GM23338 (cell line): ENCODE data around the gene POLQ.

ENCODE experiments used
- CTCF ChIP-seq, 2 experiments: fragments of 200-600 bp in 1 of 2; sonication (generic) in 1 of 2; conservative IDR thresholded peaks; 2 replicates each; pipeline versions ENCODE4 v1.5.1 to v1.6.1; 2016 to 2017; ENCODE audit warnings: antibody characterized with exemption in 2 of 2, low read depth in 2 of 2, mild to moderate bottlenecking in 2 of 2, moderate library complexity in 1 of 2
- EZH2 ChIP-seq: fragments of 200-600 bp; sonication (generic); IDR thresholded peaks from one replicate; pipeline ENCODE4 v1.8.0; 2017; ENCODE audit warnings: antibody characterized with exemption, mild to moderate bottlenecking, low read depth; ENCODE audit not compliant: unreplicated experiment
- REST ChIP-seq: IDR thresholded peaks from one replicate; pipeline ENCODE4 v1.6.1; 2018; ENCODE audit warnings: antibody characterized with exemption; ENCODE audit not compliant: unreplicated experiment
- ZNF462 ChIP-seq: fragments of 250-450 bp; sonication (Bioruptor Pico); IDR thresholded peaks from 2 replicates; pipeline ENCODE4 v1.5.0; 2020; ENCODE audit warnings: mild to moderate bottlenecking, moderate library complexity

- TF ChIP-seq REST: no peak
- no peak for TF ChIP-seq CTCF (conservative IDR thresholded peaks at IDR 0.05; ENCODE audit: low read depth in 2 of 2)
- no peak for TF ChIP-seq EZH2
- TF ChIP-seq ZNF462 (CRISPR knock-in tag): no peak
Measured at GRCh38 chr3:121557426-121557934, 11.7 kb upstream of the POLQ start.
